Liver (tissue), 9 donors: ENCODE results near the gene C1orf210. TPM values are rescaled to one million over a fixed set of nuclear protein-coding genes. Genes with fewer than 3 reads are reported as not detected.

Source experiments
- DNase-seq: peaks from one replicate; pipeline ENCODE4 v3.0.0-alpha.2; 2017; ENCODE audit warnings: low spot score
- H3K27ac ChIP-seq, 2 donors: one replicate each; pipeline ENCODE4 v1.7.0; 2013; ENCODE audit warnings: inconsistent platforms in 2 of 2, low read length in 2 of 2, control low read depth in 1 of 2, low read depth in 1 of 2, mild to moderate bottlenecking in 1 of 2
- H3K27me3 ChIP-seq, 4 donors: one replicate each; pipeline versions ENCODE4 v1.6.1 to v1.7.0; 2013; ENCODE audit warnings: low read length in 3 of 4, inconsistent platforms in 1 of 4, mild to moderate bottlenecking in 1 of 4, moderate library complexity in 1 of 4; ENCODE audit not compliant: control insufficient read depth in 4 of 4, insufficient read depth in 4 of 4
- H3K36me3 ChIP-seq, 4 donors: one replicate each; pipeline versions ENCODE4 v1.6.1 to v1.7.0; 2013; ENCODE audit warnings: low read length in 3 of 4, mild to moderate bottlenecking in 3 of 4, low read depth in 1 of 4, moderate library complexity in 1 of 4; ENCODE audit not compliant: control insufficient read depth in 4 of 4, insufficient read depth in 3 of 4
- H3K4me1 ChIP-seq, 4 donors: one replicate each; pipeline versions ENCODE4 v1.6.1 to v1.7.0; 2013; ENCODE audit warnings: low read length in 3 of 4, mild to moderate bottlenecking in 3 of 4, moderate library complexity in 1 of 4; ENCODE audit not compliant: control insufficient read depth in 4 of 4, insufficient read depth in 4 of 4
- H3K4me3 ChIP-seq, 3 donors: one replicate each; pipeline versions ENCODE4 v1.6.1 to v1.7.0; 2013; ENCODE audit warnings: low read length in 3 of 3, control low read depth in 1 of 3, low read depth in 1 of 3, mild to moderate bottlenecking in 1 of 3
- H3K9ac ChIP-seq, 2 donors: one replicate each; pipeline ENCODE4 v1.7.0; 2013; ENCODE audit warnings: low read length in 2 of 2, mild to moderate bottlenecking in 2 of 2, moderate library complexity in 2 of 2, control low read depth in 1 of 2, low read depth in 1 of 2
- H3K9me3 ChIP-seq, 4 donors: one replicate each; pipeline versions ENCODE4 v1.6.1 to v1.7.0; 2013; ENCODE audit warnings: low read length in 3 of 4; ENCODE audit not compliant: control insufficient read depth in 4 of 4
- EGR1 ChIP-seq, 2 donors: IDR thresholded peaks; 2 replicates each; pipeline ENCODE4 v1.6.1; 2016 to 2018; ENCODE audit warnings: antibody characterized with exemption in 2 of 2, low read depth in 2 of 2
- FOXA1 ChIP-seq: IDR thresholded peaks from 2 replicates; pipeline ENCODE4 v1.6.1; 2016; ENCODE audit warnings: antibody characterized with exemption
- FOXA2 ChIP-seq: IDR thresholded peaks from 2 replicates; pipeline ENCODE4 v1.6.1; 2016; ENCODE audit warnings: antibody characterized with exemption
- GABPA ChIP-seq, 2 donors: IDR thresholded peaks in 1 of 2; conservative IDR thresholded peaks in 1 of 2; 2 replicates each; pipeline ENCODE4 v1.6.1; 2016; ENCODE audit warnings: antibody characterized with exemption in 2 of 2, mild to moderate bottlenecking in 1 of 2, moderate library complexity in 1 of 2
- HNF4A ChIP-seq, 2 donors: conservative IDR thresholded peaks; 2 replicates each; pipeline ENCODE4 v1.6.1; 2016; ENCODE audit warnings: antibody characterized with exemption in 2 of 2, mild to moderate bottlenecking in 2 of 2
- HNF4G ChIP-seq: IDR thresholded peaks from 2 replicates; pipeline ENCODE4 v1.6.1; 2016; ENCODE audit warnings: antibody characterized with exemption
- JUND ChIP-seq, 2 donors: IDR thresholded peaks; 2 replicates each; pipeline ENCODE4 v1.6.1; 2016; ENCODE audit warnings: antibody characterized with exemption in 2 of 2
- NR2F2 ChIP-seq: IDR thresholded peaks from 2 replicates; pipeline ENCODE4 v1.6.1; 2016; ENCODE audit warnings: antibody characterized with exemption
- RAD21 ChIP-seq, 2 donors: IDR thresholded peaks; 2 replicates each; pipeline ENCODE4 v1.6.1; 2016; ENCODE audit warnings: antibody characterized with exemption in 2 of 2, mild to moderate bottlenecking in 2 of 2
- RXRA ChIP-seq, 2 donors: IDR thresholded peaks; 2 replicates each; pipeline ENCODE4 v1.6.1; 2017 to 2018; ENCODE audit warnings: antibody characterized with exemption in 2 of 2, mild to moderate bottlenecking in 1 of 2
- SP1 ChIP-seq: IDR thresholded peaks from 2 replicates; pipeline ENCODE4 v1.6.1; 2018; ENCODE audit warnings: antibody characterized with exemption, mild to moderate bottlenecking
- TAF1 ChIP-seq: conservative IDR thresholded peaks from 2 replicates; pipeline ENCODE4 v1.6.1; 2016; ENCODE audit warnings: antibody characterized with exemption, mild to moderate bottlenecking
- YY1 ChIP-seq: IDR thresholded peaks from 2 replicates; pipeline ENCODE4 v1.6.1; 2016; ENCODE audit warnings: antibody characterized with exemption, mild to moderate bottlenecking
- WGBS: extraction: QIAGEN DNeasy Blood & Tissue Kit; methylation state at CpG from one replicate; pipeline ENCODE4 v1.1.7; 2013; 5-methylcytosine and 5-hydroxymethylcytosine counted together
- polyA plus RNA-seq, 2 donors: library from polyadenylated mRNA; stranded (reverse) in 1 of 2; unstranded in 1 of 2; fragments of 200-250 nt in 1 of 2; fragments of >200 nt in 1 of 2; fragmentation: Nextera tagmentation in 1 of 2; extraction: Ambion mirVana in 1 of 2; gene quantifications; one replicate each; pipeline versions ENCODE4 v1.2.1 to v1.2.3, GENCODE V29; 2013 to 2015
- total RNA-seq, 2 donors: library from RNA; depleted of rRNA; stranded (reverse); fragments of >200 nt; gene quantifications; one replicate each; pipeline ENCODE4 v1.2.3, GENCODE V29; 2014
- TF ChIP-seq, protein P1 (sequence below): fragments of 150-350 bp; IDR thresholded peaks from 2 replicates; pipeline ENCODE4 v1.5.1; 2017; ENCODE audit warnings: improper control_type of control experiment, low read depth, low read length; ENCODE audit not compliant: missing input control
- TF ChIP-seq, protein P2 (sequence below): IDR thresholded peaks from 2 replicates; pipeline ENCODE4 v1.6.1; 2016; ENCODE audit warnings: antibody characterized with exemption, mild to moderate bottlenecking
- TF ChIP-seq, protein P3 (sequence below): IDR thresholded peaks from 2 replicates; pipeline ENCODE4 v1.6.1; 2016; ENCODE audit warnings: antibody characterized with exemption
- TF ChIP-seq, protein P4 (sequence below): IDR thresholded peaks from 2 replicates; pipeline ENCODE4 v1.6.1; 2016; ENCODE audit warnings: antibody characterized with exemption
- TF ChIP-seq, protein P5 (sequence below): IDR thresholded peaks from 2 replicates; pipeline ENCODE4 v1.6.1; 2016; ENCODE audit warnings: antibody characterized with exemption
- donor health status: healthy.
- donor health status: healthy.
- donor health status: healthy.
- donor health status: healthy.
- donor health status: healthy.

The C1orf210 gene
- total and polyA plus RNA-seq, 4 donors = 0.75 to 5.0 (median 1.2) TPM

DNA sequence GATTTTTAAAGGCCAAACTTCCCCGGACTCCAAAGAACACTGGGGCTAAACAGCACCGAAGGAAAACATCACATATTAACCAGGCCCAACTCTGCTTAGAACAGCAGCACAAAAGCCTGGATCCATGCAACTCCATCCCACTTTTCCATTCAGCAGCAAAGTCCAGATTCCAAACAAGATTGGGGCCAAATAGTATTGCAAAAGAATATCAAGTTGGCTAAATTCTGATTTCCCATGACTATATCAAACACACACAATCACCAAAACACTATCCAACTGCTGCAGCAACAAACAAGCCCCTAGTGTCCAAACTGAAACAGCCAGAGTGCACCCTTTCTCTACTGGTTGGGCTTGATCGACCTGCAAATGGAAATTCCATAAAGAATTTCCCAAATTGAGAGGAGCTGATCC is 35.0 kb downstream of the C1orf210 start:
- no peaks in the 10 kb centered on the region for H3K36me3 ChIP-seq
- TF ChIP-seq NR2F2 = peak; percentile 34
- TF ChIP-seq, protein P1, sequence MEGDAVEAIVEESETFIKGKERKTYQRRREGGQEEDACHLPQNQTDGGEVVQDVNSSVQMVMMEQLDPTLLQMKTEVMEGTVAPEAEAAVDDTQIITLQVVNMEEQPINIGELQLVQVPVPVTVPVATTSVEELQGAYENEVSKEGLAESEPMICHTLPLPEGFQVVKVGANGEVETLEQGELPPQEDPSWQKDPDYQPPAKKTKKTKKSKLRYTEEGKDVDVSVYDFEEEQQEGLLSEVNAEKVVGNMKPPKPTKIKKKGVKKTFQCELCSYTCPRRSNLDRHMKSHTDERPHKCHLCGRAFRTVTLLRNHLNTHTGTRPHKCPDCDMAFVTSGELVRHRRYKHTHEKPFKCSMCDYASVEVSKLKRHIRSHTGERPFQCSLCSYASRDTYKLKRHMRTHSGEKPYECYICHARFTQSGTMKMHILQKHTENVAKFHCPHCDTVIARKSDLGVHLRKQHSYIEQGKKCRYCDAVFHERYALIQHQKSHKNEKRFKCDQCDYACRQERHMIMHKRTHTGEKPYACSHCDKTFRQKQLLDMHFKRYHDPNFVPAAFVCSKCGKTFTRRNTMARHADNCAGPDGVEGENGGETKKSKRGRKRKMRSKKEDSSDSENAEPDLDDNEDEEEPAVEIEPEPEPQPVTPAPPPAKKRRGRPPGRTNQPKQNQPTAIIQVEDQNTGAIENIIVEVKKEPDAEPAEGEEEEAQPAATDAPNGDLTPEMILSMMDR = peak; percentile 63
- TF ChIP-seq TAF1 = peak; percentile 99
- peak; percentile 78 to 83 for TF ChIP-seq RAD21 (IDR thresholded peaks at IDR 0.05)
- TF ChIP-seq, protein P2, sequence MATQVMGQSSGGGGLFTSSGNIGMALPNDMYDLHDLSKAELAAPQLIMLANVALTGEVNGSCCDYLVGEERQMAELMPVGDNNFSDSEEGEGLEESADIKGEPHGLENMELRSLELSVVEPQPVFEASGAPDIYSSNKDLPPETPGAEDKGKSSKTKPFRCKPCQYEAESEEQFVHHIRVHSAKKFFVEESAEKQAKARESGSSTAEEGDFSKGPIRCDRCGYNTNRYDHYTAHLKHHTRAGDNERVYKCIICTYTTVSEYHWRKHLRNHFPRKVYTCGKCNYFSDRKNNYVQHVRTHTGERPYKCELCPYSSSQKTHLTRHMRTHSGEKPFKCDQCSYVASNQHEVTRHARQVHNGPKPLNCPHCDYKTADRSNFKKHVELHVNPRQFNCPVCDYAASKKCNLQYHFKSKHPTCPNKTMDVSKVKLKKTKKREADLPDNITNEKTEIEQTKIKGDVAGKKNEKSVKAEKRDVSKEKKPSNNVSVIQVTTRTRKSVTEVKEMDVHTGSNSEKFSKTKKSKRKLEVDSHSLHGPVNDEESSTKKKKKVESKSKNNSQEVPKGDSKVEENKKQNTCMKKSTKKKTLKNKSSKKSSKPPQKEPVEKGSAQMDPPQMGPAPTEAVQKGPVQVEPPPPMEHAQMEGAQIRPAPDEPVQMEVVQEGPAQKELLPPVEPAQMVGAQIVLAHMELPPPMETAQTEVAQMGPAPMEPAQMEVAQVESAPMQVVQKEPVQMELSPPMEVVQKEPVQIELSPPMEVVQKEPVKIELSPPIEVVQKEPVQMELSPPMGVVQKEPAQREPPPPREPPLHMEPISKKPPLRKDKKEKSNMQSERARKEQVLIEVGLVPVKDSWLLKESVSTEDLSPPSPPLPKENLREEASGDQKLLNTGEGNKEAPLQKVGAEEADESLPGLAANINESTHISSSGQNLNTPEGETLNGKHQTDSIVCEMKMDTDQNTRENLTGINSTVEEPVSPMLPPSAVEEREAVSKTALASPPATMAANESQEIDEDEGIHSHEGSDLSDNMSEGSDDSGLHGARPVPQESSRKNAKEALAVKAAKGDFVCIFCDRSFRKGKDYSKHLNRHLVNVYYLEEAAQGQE = peak; percentile 89
- TF ChIP-seq, protein P3, sequence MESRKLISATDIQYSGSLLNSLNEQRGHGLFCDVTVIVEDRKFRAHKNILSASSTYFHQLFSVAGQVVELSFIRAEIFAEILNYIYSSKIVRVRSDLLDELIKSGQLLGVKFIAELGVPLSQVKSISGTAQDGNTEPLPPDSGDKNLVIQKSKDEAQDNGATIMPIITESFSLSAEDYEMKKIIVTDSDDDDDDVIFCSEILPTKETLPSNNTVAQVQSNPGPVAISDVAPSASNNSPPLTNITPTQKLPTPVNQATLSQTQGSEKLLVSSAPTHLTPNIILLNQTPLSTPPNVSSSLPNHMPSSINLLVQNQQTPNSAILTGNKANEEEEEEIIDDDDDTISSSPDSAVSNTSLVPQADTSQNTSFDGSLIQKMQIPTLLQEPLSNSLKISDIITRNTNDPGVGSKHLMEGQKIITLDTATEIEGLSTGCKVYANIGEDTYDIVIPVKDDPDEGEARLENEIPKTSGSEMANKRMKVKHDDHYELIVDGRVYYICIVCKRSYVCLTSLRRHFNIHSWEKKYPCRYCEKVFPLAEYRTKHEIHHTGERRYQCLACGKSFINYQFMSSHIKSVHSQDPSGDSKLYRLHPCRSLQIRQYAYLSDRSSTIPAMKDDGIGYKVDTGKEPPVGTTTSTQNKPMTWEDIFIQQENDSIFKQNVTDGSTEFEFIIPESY = peak; percentile 93
- peak; percentile 61 for TF ChIP-seq FOXA1
- TF ChIP-seq HNF4A (conservative IDR thresholded peaks at IDR 0.05) = peak; percentile 97 to 98
- TF ChIP-seq, protein P4, sequence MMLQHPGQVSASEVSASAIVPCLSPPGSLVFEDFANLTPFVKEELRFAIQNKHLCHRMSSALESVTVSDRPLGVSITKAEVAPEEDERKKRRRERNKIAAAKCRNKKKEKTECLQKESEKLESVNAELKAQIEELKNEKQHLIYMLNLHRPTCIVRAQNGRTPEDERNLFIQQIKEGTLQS = no peak
- peak in 1 of 2 donors; percentile 54 for TF ChIP-seq GABPA (IDR thresholded peaks at IDR 0.05 in 1 of 2, conservative IDR thresholded peaks at IDR 0.05 in 1 of 2)
- peak; percentile 94 for TF ChIP-seq SP1
- TF ChIP-seq HNF4G = peak; percentile 97
- TF ChIP-seq JUND (IDR thresholded peaks at IDR 0.05) = peak; percentile 53 to 84
- peak; percentile 53 for TF ChIP-seq FOXA2
- peak; percentile 86 to 93 for TF ChIP-seq RXRA (IDR thresholded peaks at IDR 0.05)
- TF ChIP-seq, protein P5, sequence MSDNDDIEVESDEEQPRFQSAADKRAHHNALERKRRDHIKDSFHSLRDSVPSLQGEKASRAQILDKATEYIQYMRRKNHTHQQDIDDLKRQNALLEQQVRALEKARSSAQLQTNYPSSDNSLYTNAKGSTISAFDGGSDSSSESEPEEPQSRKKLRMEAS = peak; percentile 80
- TF ChIP-seq YY1 = peak; percentile 91
- TF ChIP-seq EGR1 (IDR thresholded peaks at IDR 0.05; ENCODE audit: low read depth in 2 of 2) = peak; percentile 52 to 92
- peak overlapping the region in 2 of 3 donors; percentile 47 to 70 for H3K4me3 ChIP-seq
- 37% methylated on average over 3 of the region's 3 CpGs for WGBS
- no peak for DNase-seq
- peaks cover 1 to 16% (median 14%) of the 10 kb centered on the region in 4 donors for H3K4me1 ChIP-seq
- peak overlapping the region; percentile 30 to 99 for H3K9ac ChIP-seq
- H3K27ac ChIP-seq = peak overlapping the region; percentile 79 to 83
- H3K9me3 ChIP-seq = no peaks in the 10 kb centered on the region
- no peaks in the 10 kb centered on the region for H3K27me3 ChIP-seq
